ENCODE data around the gene OR2AJ1. TPM values are rescaled to one million over a fixed set of nuclear protein-coding genes. Genes with fewer than 3 reads are reported as not detected.

Gene OR2AJ1
- total RNA-seq, 1 donor from 2014 or later, result not detected

- Mint-ChIP-seq H3K4me3 (ENCODE audit: low read depth) (no peak overlapping the region), H3K27me3 (no peaks in the 10 kb centered on the region), H3K36me3 (ENCODE audit: insufficient read depth) (no peaks in the 10 kb centered on the region), H3K27ac (no peak overlapping the region), H3K4me1 (ENCODE audit: low read depth) (no peaks in the 10 kb centered on the region), H3K9me3 (ENCODE audit: low read depth) (peaks cover 26% of the 10 kb centered on the region)
- no peak for TF ChIP-seq CTCF (IDR thresholded peaks at IDR 0.05; ENCODE audit: unreplicated experiment)
- no peak for DNase-seq (ENCODE audit: low spot score, unreplicated experiment)
Measured at GRCh38 chr1:247913786-247914185, 10.9 kb upstream of the OR2AJ1 start.

- TF ChIP-seq CTCF (IDR thresholded peaks at IDR 0.05; ENCODE audit: unreplicated experiment), result no peak
- H3K4me3 Mint-ChIP-seq (ENCODE audit: low read depth), result no peak overlapping the region
- no peak for DNase-seq (ENCODE audit: low spot score, unreplicated experiment)
- peaks cover 21% of the 10 kb centered on the region for H3K9me3 Mint-ChIP-seq (ENCODE audit: low read depth)
- no peaks in the 10 kb centered on the region for H3K36me3 Mint-ChIP-seq (ENCODE audit: insufficient read depth)
- H3K27ac Mint-ChIP-seq, result no peak overlapping the region
- H3K4me1 Mint-ChIP-seq (ENCODE audit: low read depth), result no peaks in the 10 kb centered on the region
- no peaks in the 10 kb centered on the region for H3K27me3 Mint-ChIP-seq
Measured at GRCh38 chr1:247914941-247915662, 9.6 kb upstream of the OR2AJ1 start.

- no peak within 1 kb of the TSS for H3K27ac Mint-ChIP-seq
- H3K36me3 Mint-ChIP-seq (ENCODE audit: insufficient read depth), result no peaks in the 10 kb centered on the region
- H3K4me1 Mint-ChIP-seq (ENCODE audit: low read depth), result no peaks in the 10 kb centered on the region
- H3K4me3 Mint-ChIP-seq (ENCODE audit: low read depth), result no peak within 1 kb of the TSS
- no peak for TF ChIP-seq CTCF (IDR thresholded peaks at IDR 0.05; ENCODE audit: unreplicated experiment)
- H3K27me3 Mint-ChIP-seq, result no peaks in the 10 kb centered on the region
- H3K9me3 Mint-ChIP-seq (ENCODE audit: low read depth), result peaks cover 8% of the 10 kb centered on the region
- no peak for DNase-seq (ENCODE audit: low spot score, unreplicated experiment)
Measured at GRCh38 chr1:247919952-247920351, 4.7 kb upstream of the OR2AJ1 start, which contains the start of gene OR2T8. Gene OR2T8 (plus strand): TSS chr1:247920252. CDS start chr1:247921018, 766 bp downstream.

GRCh38 chr1:247923941-247924340 lies 748 bp upstream of the OR2AJ1 start:
- H3K27ac Mint-ChIP-seq, result no peak overlapping the region
- DNase-seq (ENCODE audit: low spot score, unreplicated experiment), result no peak
- no peaks in the 10 kb centered on the region for H3K36me3 Mint-ChIP-seq (ENCODE audit: insufficient read depth)
- peaks cover 12% of the 10 kb centered on the region for H3K9me3 Mint-ChIP-seq (ENCODE audit: low read depth)
- no peaks in the 10 kb centered on the region for H3K27me3 Mint-ChIP-seq
- TF ChIP-seq CTCF (IDR thresholded peaks at IDR 0.05; ENCODE audit: unreplicated experiment), result no peak
- H3K4me1 Mint-ChIP-seq (ENCODE audit: low read depth), result no peaks in the 10 kb centered on the region
- H3K4me3 Mint-ChIP-seq (ENCODE audit: low read depth), result no peak overlapping the region

GRCh38 chr1:247933989-247934388 lies 9.3 kb downstream of the OR2AJ1 start:
- no peak overlapping the region for H3K27ac Mint-ChIP-seq
- H3K9me3 Mint-ChIP-seq (ENCODE audit: low read depth), result peaks cover 10% of the 10 kb centered on the region
- DNase-seq (ENCODE audit: low spot score, unreplicated experiment), result no peak
- peaks cover 1% of the 10 kb centered on the region for H3K36me3 Mint-ChIP-seq (ENCODE audit: insufficient read depth)
- TF ChIP-seq CTCF (IDR thresholded peaks at IDR 0.05; ENCODE audit: unreplicated experiment), result no peak
- no peak overlapping the region for H3K4me3 Mint-ChIP-seq (ENCODE audit: low read depth)
- H3K4me1 Mint-ChIP-seq (ENCODE audit: low read depth), result no peaks in the 10 kb centered on the region
- no peaks in the 10 kb centered on the region for H3K27me3 Mint-ChIP-seq

Data from progenitor cell of endocrine pancreas (in vitro differentiated cells).